GM23338 (cell line): Measurements from ENCODE around the gene CEP20.

Experiments
- CREB1 ChIP-seq: fragments of 250-450 bp; sonication (Bioruptor Pico); IDR thresholded peaks from 2 replicates; pipeline ENCODE4 v1.5.0; 2020; ENCODE audit warnings: low read depth, mild to moderate bottlenecking, moderate library complexity
- EZH2 ChIP-seq: fragments of 200-600 bp; sonication (generic); IDR thresholded peaks from one replicate; pipeline ENCODE4 v1.8.0; 2017; ENCODE audit warnings: antibody characterized with exemption, mild to moderate bottlenecking, low read depth; ENCODE audit not compliant: unreplicated experiment
- EZH2phosphoT487 ChIP-seq: fragments of 200-600 bp; sonication (generic); IDR thresholded peaks from one replicate; pipeline ENCODE4 v1.8.1; 2018; ENCODE audit warnings: antibody characterized with exemption; ENCODE audit not compliant: unreplicated experiment
- NANOG ChIP-seq: IDR thresholded peaks from 2 replicates; pipeline ENCODE4 v1.6.1; 2016; ENCODE audit warnings: antibody characterized with exemption, borderline replicate concordance
- POLR2AphosphoS5 ChIP-seq: IDR thresholded peaks from 2 replicates; pipeline ENCODE4 v1.6.1; 2016; ENCODE audit warnings: antibody characterized with exemption, low read depth
- STAT1 ChIP-seq: IDR thresholded peaks from one replicate; pipeline ENCODE4 v1.6.1; 2016; ENCODE audit warnings: antibody characterized with exemption; ENCODE audit not compliant: unreplicated experiment
- ZNF114 ChIP-seq: fragments of 250-450 bp; sonication (Bioruptor Pico); IDR thresholded peaks from 2 replicates; pipeline ENCODE4 v1.5.0; 2020; ENCODE audit warnings: mild to moderate bottlenecking, moderate library complexity
- TF ChIP-seq, protein P1 (sequence below), 2 experiments: fragments of 200-600 bp in 1 of 2; sonication (generic) in 1 of 2; conservative IDR thresholded peaks; 2 replicates each; pipeline versions ENCODE4 v1.5.1 to v1.6.1; 2016 to 2017; ENCODE audit warnings: antibody characterized with exemption in 2 of 2, low read depth in 2 of 2, mild to moderate bottlenecking in 2 of 2, moderate library complexity in 1 of 2
- TF ChIP-seq, protein P2 (sequence below): IDR thresholded peaks from one replicate; pipeline ENCODE4 v1.6.1; 2018; ENCODE audit warnings: antibody characterized with exemption; ENCODE audit not compliant: unreplicated experiment

DNA sequence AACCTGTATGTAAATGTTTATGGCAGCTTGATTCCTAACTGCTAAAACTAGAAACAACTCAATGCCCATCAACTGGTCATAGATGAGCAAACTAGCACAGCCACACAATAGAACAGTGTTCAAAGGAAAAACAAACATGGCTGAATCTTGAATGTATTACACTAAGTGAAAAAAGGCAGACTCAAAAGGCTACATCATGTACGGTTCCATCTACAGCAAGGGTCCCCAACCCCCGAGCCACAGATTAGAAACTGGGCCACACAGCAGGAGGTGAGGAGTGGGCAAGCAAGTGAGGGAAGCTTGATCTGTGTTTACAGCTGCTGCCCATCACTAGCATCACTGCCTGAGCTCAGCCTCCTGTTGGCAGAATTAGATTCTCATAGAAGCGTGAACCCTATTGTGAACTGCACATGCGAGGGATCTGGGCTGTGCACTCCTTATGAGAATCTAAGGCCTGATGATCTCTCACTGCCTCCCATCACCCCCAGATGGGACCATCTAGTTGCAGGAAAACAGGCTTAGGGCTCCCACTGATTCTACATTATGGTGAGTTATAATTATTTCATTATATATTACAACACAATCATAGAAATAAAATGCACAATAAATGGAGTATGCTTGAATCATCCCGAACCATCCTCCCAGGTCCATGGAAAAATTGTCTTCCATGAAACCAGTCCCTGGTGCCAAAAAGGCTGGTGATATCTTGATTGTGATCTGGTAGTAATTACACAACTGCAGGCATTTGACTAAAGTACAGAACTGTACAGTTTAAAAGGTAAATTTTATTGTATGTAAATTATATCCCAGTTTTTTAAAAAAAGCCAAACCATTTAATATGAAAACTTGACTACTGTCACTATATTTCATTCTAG lies 7.7 kb downstream of the CEP20 start:
- TF ChIP-seq, protein P1, sequence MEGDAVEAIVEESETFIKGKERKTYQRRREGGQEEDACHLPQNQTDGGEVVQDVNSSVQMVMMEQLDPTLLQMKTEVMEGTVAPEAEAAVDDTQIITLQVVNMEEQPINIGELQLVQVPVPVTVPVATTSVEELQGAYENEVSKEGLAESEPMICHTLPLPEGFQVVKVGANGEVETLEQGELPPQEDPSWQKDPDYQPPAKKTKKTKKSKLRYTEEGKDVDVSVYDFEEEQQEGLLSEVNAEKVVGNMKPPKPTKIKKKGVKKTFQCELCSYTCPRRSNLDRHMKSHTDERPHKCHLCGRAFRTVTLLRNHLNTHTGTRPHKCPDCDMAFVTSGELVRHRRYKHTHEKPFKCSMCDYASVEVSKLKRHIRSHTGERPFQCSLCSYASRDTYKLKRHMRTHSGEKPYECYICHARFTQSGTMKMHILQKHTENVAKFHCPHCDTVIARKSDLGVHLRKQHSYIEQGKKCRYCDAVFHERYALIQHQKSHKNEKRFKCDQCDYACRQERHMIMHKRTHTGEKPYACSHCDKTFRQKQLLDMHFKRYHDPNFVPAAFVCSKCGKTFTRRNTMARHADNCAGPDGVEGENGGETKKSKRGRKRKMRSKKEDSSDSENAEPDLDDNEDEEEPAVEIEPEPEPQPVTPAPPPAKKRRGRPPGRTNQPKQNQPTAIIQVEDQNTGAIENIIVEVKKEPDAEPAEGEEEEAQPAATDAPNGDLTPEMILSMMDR (conservative IDR thresholded peaks at IDR 0.05; ENCODE audit: low read depth in 2 of 2): no peak
- no peak for TF ChIP-seq EZH2phosphoT487
- TF ChIP-seq, protein P2, sequence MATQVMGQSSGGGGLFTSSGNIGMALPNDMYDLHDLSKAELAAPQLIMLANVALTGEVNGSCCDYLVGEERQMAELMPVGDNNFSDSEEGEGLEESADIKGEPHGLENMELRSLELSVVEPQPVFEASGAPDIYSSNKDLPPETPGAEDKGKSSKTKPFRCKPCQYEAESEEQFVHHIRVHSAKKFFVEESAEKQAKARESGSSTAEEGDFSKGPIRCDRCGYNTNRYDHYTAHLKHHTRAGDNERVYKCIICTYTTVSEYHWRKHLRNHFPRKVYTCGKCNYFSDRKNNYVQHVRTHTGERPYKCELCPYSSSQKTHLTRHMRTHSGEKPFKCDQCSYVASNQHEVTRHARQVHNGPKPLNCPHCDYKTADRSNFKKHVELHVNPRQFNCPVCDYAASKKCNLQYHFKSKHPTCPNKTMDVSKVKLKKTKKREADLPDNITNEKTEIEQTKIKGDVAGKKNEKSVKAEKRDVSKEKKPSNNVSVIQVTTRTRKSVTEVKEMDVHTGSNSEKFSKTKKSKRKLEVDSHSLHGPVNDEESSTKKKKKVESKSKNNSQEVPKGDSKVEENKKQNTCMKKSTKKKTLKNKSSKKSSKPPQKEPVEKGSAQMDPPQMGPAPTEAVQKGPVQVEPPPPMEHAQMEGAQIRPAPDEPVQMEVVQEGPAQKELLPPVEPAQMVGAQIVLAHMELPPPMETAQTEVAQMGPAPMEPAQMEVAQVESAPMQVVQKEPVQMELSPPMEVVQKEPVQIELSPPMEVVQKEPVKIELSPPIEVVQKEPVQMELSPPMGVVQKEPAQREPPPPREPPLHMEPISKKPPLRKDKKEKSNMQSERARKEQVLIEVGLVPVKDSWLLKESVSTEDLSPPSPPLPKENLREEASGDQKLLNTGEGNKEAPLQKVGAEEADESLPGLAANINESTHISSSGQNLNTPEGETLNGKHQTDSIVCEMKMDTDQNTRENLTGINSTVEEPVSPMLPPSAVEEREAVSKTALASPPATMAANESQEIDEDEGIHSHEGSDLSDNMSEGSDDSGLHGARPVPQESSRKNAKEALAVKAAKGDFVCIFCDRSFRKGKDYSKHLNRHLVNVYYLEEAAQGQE: no peak
- TF ChIP-seq EZH2: no peak
- no peak for TF ChIP-seq POLR2AphosphoS5
- no peak for TF ChIP-seq NANOG
- TF ChIP-seq CREB1: no peak
- no peak for TF ChIP-seq STAT1
- TF ChIP-seq ZNF114: no peak
